GM11168 (cell line): Measurements from ENCODE around the gene NKTR.

Experiments
- in situ Hi-C: fragments of 300-500 bp; cut with MboI; formaldehyde crosslinking; loops from one replicate; pipeline ENCODE4 v1.12.0; 2022; ENCODE audit warnings: low sequenced_read_pairs; ENCODE audit not compliant: unreplicated experiment

The NKTR gene

DNA sequence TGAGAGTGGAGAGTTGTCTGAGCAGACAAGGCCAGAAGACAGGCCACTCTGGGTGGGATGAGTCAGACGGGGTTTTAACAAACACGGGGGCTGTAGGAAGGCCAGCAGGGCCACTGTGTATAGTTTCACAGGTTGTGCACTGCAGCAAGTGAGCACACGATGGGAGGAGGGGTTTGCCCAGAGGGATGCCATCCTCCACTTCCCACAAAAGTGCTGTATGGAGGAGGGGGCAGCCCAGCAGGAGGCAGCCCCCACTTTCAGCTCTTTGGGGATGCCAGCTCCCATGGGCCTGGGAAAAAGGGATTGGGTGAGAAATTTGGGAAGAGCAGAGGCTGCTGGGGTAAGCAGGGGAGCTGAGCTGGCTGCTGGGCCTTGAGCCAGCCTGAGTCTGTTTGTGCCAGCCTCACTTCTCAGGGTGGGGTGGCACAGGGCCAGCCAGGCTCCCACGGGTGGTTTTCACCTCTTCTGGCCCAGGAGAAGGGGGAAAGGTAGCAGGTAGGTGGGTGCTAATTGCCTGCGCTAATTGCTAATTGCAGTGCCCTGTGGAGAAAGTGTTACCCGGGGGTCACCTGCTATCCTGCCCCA lies 59.7 kb downstream of the NKTR start:
- in situ Hi-C loops = no loop called here

DNA sequence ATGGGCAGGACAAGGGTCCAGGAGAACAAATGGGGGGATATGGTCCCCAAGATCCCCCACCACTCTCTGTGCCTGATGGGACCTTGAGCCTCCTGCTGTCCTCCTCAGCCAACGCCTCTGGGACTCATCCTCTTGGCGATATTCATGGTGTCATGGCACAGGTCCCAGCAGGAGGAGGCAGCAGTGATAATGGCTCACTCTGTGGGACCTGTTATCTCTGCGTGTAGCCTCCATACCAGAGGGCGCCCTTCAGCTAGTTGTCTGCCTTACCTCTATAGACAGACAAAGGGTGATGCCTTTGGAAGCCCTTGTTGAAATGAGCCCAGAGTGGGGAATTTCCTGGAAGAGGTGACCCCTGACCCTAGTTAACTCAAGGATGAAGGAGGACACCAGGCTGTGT lies 60.4 kb downstream of the NKTR start:
- in situ Hi-C loops = no loop called here

DNA sequence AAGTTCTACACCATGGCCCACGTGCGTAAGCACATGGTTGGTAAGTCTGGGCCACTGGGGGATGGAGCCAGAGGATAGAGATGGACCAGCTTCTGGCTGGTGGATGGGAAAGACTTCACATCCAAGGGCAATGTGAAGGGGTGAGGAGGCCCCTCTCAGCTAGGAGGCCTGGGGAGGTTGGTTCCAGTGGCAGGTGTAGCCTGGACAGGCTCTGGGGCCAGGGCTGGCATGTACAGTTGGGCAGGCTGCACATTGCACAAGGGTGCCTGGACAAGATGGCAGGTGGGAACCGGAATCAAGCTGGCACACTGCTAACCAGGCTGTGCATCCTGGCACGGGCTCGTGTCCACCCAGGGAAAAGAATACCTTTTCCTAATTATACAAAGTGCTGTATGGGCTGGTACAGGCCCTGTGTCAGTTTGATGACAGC lies 61.1 kb downstream of the NKTR start:
- in situ Hi-C loops = no loop called here

DNA sequence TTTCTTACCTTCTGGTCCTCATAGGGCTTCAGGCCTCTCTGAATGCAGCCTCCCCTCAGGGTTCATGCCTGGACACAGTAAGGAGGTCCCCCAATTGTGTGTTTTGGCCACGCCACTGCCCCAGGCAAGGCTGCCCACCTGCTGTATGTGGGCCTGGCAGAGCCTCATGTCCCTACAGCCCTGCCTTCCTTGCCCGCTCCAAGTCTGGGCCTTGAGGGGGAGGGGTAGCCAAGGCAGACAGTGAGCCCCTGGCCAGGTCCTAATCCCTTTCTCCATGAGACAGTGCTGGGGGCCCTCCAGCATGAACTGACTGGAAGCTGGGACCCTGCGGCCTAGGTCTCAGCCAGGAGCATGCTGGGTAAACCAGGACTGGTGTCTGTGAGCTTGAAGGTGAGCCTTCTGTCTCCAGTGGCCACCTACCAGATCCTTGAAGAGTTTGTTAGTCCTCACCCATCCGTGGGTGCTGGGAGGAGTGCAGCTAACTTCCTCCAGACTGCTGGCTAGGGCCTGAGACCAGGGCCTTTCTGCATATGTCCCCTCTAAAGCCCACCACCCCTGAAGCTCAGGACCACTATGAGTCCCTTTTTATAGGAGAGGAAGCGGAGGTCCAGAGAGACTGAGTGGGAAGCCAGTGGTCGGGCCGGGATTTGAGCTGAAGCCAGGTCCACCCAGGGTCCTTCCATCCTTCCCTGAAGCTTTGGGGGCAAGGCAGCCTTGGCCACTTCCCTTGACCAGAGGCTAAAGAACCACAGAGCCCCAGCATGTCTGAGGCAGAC lies 61.7 kb downstream of the NKTR start:
- in situ Hi-C loops = no loop called here

DNA sequence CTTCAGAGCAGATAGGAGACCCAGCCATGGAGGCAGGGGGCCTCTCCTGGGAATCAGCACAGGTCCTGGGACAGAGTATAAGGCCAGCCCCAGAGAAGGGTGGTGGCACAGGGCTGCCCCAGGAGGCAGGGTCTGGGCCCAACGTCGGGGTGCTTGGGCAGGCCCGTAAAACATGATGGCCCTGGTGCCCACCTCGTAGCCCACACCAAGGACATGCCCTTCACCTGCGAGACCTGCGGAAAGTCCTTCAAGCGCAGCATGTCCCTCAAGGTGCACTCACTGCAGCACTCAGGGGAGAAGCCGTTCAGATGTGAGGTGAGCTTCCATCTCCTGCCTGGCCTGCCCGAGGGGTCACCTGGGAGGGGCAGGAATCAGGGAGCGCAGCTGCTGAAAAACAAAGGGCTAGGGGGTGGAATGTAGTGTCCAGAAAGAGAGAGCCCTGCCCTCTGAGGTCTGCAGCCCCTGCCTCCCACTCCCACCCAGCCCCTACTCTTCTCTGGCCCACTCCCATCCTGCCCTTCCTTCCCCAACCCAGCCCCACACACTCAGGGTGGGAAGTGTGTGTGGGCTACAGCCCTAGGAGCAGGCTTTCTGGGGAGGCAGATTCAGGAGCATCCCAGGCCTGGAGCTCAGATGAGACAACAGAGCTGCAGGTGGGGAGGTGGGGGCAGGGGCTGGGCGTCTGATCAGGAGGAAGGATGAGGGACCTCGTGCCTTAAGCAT lies 62.5 kb downstream of the NKTR start:
- in situ Hi-C loops = no loop called here

DNA sequence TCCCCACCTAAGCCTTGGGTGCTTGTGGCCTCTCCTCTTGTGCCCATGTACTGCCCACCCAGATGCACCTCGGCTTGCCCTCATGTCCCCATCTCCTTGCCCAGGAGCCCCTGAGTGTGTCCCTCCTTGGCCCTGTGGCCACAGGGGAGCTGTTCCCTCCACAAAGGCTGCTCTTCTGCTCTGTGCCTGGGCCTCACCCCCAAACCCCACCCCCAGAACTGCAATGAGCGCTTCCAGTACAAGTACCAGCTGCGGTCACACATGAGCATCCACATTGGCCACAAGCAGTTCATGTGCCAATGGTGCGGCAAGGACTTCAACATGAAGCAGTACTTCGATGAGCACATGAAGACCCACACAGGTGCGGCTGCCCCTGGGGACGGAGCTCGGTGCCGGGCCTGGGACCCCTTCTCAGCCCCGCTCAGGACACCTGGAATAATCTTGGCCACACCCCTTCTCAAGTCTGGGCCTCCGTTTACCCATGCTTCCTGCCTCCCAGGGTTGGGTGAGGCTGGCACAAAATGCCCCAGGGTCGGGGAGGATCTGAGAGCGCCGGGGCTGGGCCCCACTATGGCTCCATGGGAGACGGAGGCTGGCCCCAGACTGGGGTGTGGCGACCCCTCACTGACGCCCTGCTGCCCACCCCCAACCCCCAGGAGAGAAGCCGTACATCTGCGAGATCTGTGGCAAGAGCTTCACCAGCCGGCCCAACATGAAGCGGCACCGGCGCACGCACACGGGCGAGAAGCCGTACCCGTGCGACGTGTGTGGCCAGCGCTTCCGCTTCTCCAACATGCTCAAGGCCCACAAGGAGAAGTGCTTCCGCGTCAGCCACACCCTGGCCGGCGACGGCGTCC lies 63.3 kb downstream of the NKTR start:
- in situ Hi-C loops = no loop called here

DNA sequence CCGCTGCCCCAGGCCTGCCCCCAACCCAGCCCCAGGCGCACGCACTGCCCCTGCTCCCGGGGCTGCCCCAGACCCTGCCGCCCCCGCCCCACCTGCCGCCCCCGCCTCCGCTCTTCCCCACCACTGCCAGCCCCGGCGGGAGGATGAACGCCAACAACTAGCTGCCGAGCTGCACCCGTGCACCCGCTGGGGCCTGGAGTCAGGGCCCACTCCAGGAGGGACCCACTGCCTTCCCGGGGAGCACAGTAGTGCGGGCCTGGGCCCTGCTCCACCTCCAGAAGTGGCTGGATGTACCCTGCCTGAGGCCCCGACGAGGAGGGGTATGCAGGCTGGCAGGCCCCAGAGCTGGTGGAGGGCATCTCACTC lies 63.9 kb downstream of the NKTR start:
- in situ Hi-C loops = no loop called here

DNA sequence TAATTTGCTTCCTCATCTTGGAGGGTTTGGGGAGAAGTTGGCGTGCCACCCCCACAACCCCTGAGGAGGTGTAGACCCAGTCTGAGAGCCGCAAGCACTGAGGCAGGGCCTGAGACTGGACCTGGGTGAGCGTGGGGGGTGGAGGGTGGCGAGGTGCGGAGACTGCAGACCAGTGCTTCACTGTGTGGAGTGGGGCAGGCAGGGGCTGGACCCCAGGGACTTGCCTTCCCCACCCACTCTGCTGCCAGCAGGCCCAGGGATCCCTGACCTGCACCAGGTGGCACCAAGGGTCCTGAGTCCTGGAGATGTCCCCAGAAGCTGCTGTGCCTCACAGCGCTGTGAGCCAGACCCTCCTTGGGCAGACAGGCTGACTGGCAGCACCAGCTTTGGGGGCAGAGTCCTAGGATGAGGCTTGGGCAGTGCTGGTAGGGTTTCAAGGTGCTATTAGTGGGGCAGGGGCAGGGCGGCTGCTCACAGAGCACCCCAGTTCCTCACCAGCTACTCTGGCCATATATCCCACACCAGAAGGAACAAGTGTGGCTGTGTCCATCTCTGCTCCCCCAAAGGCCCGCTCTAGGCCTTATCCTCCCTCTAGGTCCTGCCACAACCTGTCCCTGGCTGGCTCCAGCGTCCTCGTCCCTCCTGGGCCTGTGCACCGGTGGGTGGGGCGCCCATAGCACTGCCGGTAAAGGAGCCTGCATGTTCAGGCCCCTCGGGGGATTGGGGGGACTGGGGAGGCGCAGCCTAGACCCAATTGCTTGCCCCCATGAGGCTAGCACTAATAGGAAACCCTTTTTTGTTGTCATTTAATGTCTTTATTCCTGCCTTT lies 64.8 kb downstream of the NKTR start:
- in situ Hi-C loops = no loop called here

DNA sequence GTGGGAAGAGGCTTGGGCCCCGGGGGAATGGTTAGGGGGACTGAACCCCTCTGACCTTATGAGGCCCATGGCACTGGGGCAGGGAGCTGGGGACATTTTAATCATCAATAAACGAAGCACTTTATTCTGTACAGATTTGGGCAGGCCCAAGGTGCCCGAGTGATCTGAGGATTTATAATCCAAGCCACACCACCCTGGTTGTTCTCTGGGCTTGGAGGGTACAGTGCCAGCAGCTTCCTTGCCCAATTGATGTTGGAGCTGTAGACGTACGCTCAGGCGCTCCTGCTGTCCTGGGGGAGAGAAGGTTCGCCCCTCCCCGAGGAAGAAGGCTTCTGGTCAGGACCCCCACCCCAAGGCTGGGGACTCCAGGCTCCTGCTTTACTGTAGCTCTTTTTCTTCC lies 65.5 kb downstream of the NKTR start:
- in situ Hi-C loops = no loop called here

DNA sequence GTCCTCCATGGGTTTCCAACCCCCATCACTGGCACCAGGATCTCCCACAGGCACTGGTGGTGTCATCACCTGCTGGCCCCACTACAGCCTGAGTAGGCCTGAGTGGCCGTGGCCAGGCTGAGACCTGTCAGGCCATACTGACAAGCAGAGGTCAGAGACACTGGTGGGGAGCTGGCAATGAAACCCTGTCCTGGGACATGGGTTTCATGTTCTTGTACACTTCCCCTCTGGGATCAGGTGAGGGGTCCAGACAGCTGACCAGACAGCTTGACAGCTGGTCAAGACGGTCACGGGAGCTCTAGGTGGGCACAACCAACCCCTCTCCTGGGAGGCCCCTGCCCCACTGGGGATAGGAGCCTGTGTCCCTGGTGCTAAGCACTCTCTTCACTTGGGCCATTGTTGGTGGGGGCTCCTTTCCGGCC lies 66.1 kb downstream of the NKTR start:
- in situ Hi-C loops = no loop called here

DNA sequence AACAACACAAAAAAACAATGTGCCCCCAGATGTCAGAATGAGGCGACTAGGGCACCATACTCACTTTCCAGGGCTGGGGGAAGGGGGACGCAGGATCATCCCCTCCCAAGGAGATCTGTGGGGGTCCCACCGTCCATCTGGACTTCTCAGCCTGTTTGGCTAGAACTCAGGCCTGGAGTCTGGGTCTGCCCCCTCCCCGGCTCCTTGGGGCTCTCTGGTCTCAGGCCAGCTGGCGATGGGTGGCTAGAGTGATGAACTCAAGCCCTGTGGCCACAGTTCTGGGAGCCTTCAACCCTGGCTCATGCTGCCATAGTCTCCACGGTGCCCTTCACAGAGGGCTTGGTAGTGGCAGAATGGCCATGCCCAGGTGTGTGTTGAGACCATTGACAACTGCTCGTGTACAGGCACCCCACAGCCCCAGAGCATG lies 66.6 kb downstream of the NKTR start:
- in situ Hi-C loops = no loop called here

DNA sequence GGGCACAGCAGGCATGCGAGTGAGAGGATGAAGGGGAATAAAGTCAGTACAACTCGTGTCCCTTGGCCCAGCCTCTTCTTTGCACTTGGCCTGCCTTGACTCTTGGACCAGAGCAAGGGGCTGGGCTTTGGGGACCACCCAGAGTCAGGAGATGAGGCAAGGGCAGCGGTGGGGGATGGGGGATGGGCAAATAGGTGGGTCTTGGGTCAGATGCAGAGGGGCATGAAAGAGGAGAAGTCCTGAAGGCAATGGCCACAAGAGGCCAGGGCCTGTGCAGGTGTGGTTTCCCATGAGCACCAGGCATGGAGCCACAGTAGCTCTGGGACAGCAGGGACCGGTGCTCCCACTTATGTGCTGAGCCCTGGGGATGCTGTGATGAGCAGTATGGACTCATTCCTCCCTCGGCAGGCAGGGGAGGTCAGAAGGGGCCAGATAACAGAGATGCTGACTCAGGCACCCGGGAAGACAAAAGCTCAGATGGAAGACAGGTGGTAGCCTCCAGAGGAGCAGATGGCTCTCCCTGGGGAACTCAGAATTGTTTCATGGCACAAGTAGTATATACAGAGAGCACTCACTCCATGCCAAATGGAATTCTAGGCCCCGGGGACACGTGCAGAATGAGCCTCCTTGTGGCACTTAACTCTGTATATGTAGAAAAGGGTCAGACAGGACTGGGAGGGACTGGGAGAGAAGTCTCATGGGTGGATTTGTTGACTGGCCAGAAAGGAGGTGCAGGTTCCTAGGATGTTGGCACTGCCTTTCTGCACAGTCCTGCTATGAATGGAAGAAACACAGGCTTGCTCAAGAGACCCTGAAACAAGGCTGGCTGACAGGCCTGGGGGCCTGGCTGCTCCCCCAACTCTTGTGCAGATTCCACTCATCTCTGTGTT lies 67.3 kb downstream of the NKTR start:
- in situ Hi-C loops = no loop called here

DNA sequence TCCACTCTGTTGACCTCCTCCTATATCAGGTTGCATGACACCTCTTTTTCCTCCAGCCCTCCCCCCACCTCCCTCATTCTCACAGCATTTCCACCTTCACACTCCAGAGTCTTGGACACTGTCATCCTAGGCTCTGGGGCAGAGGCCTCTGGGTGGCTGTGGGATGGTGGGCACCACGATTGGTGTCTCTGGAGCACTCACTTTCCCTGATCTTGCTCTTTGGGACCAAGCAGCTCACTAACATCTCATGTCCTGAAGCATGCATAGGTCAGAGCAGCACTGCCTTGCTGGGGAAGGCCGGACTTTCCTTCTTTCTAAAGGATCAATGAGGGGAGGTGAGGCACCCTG lies 67.9 kb downstream of the NKTR start:
- in situ Hi-C loops = no loop called here

DNA sequence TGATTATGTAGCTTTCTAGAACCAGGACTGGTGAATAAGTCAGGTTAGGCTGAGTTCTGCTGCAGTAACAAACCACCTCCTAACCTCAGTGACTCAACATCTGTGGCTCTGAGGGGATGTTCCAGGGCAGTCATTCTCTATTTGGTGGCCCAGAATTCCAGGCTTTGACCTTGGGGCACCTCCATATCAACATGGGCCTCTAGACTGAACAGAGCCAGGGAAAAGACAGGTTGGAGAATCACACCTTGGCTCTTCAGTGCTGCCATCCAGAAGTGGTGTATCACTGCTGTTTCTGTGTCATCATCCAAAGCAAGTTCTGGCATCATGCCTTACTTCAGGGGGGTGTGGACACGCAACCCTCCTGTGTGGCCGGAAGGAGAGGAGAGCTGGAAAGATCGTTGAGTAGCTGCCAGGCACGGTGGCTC lies 68.3 kb downstream of the NKTR start:
- in situ Hi-C loops = no loop called here

DNA sequence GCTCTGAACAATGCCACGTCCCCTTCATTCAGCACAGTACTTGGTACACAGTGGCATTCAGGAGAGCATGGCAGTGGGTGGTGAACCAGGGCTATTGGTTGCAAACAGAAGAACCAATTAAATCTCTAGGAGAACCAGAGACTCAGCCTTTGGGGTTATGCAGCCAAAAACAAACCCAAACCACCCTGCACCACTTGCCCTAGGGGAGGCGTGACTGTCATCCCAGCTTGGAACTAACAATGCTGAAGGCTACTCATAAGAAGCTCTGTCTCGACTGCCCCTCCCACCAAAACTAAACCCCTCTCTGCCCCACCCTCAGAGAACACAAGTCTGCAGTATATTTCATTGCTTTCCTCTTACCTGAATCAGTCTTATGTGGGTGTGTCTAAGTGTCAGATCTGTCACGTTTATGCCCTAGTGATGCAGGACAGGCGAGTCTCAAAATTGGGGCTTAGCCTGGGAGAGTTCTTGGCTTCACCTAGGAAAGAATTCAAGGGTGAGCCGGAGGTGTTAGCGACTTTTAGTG lies 69.6 kb downstream of the NKTR start:
- in situ Hi-C loops = no loop called here

DNA sequence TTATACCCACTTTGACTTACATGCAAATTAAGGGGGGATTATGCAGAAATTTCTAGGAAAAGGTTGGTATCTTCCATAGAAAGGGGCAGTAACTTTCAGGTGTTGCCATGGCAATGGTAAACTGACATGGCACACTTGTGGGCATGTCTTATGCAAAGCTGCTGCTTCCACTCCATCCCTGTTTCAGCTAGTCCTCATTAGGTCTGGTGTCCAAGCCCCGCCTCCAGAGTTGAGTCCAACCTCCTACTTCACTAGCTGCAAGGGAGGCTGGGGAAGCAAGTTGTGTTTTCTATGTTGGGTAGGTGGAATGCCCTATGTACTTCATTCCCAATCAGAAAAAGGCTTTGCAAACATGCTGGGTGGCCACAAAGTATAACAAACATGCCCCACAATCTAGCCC lies 70.2 kb downstream of the NKTR start:
- in situ Hi-C loops = no loop called here

DNA sequence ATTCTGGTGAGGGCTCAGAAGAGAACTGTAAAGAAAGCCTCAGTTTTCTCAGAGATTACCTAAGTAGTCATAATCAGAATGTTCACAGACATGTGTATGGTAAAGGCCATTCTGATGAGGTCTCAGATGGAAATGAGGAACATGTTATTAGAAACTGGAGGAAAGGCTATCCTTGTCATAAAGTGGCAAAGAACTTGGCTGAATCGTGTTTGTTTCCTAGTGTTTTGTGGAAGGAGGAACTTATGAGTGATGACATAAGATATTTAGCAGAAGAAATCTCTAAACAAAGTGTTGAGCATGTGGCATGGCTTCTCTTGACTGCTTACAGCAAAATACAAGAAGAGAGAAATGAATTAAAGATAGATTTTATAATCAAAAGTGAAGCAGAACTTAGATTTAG lies 72.0 kb downstream of the NKTR start:
- in situ Hi-C loops = no loop called here

DNA sequence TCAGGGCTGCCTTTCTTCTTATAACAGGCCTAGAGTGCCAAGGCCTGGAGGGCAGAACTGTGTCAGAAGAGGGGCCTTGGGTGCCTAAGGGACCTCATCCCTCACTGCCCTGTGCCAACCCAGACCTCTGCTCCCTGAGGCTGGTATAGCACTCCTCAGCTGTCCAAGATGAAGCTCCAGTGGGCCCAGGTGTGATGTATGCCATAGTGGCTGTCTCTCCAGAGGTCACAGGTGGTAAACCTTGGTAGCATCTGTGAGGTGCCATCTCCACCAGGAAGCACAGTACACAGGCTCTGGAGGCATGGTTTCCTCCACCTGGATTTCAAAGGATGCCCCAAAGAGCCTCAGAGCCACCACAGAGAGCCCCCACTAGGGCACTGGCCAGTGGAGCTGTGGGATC lies 72.6 kb downstream of the NKTR start:
- in situ Hi-C loops = no loop called here

DNA sequence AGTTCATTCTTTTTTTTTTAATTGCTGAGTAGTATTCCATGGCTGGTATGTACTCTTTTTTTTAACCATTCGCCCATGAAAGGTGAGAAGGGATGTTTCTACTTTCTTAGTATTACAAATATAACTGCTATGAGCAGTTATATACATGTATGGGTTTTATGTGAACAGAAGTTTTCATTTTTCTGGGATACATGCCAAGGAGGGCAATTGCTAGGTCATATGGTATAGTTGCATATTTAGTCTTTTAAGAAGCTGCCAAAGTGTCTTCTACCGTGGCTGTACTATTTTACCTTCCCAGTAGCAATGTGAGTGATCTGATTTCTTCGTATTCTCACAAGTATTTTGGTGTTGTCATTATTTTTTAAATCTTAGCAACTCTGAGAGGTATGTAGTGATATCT lies 73.7 kb downstream of the NKTR start:
- in situ Hi-C loops = no loop called here
